SH-SY5Y (cell line): ENCODE results near the gene NAPB.

Experiments used
- GATA2 ChIP-seq: IDR thresholded peaks from 2 replicates; pipeline ENCODE4 v1.6.1; 2011; ENCODE audit warnings: mild to moderate bottlenecking, low read depth, low read length
- GATA3 ChIP-seq: IDR thresholded peaks from 2 replicates; pipeline ENCODE4 v1.6.1; 2011; ENCODE audit warnings: low read depth, mild to moderate bottlenecking, low read length, moderate library complexity

DNA sequence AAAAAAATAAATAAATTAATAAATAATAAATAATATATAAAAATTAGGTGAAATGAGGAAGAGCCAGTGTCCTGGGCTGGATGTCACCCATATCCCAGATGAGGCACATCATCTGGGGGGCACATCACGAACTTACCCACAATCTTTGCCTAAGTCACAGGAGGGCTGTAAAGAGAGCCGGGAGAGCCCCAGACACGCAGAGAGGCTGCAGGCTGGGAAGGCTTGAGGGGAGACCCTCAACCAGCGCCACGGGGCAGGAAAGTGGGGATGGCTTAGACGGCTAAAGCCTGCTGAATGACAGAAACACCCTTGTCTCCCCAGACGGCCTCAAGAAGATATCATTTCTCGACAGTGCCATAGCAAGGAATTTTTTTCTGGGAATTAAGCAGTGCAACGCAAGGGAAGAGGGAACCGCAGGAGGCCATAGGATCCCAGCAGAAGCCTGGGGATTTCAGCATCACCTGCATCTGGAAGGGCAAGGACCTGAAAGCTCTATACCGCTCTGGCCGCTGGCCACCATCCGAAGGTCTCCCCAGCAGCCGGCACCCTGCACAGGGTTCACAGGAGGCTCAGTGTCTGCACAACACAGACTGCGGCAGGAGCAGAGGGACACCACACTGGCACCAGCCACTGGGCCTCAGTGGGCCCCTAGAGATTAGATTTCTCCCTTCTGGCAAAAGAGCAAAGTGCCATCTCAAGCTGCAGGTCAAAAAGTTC is 93.5 kb downstream of the NAPB start:
- TF ChIP-seq GATA2 (no peak), GATA3 (no peak)
